Large intestine (tissue), 3 donors: Measurements from ENCODE around the gene ARL3. TPM values are rescaled to one million over a fixed set of nuclear protein-coding genes. Genes with fewer than 3 reads are reported as not detected.

Experiments
- DNase-seq, 2 donors: peaks; one replicate each; pipeline versions ENCODE4 v3.0.0 to v3.0.0-alpha.2; 2013
- H3K27ac ChIP-seq: one replicate; pipeline ENCODE4 v1.5.1; 2013; ENCODE audit warnings: low read length
- H3K27me3 ChIP-seq: 2 replicates; pipeline ENCODE4 v1.6.1; 2013; ENCODE audit warnings: low read length; ENCODE audit not compliant: control insufficient read depth, insufficient read depth
- H3K36me3 ChIP-seq: 2 replicates; pipeline ENCODE4 v1.6.1; 2013; ENCODE audit warnings: low read length; ENCODE audit not compliant: control insufficient read depth, insufficient read depth
- H3K4me1 ChIP-seq: one replicate; pipeline ENCODE4 v1.6.1; 2013; ENCODE audit warnings: low read length; ENCODE audit not compliant: control insufficient read depth, insufficient read depth
- H3K4me3 ChIP-seq: one replicate; pipeline ENCODE4 v1.5.1; 2013; ENCODE audit warnings: low read length
- H3K9me3 ChIP-seq: one replicate; pipeline ENCODE4 v1.6.1; 2013; ENCODE audit warnings: mild to moderate bottlenecking, low read depth, low read length, moderate library complexity; ENCODE audit not compliant: control insufficient read depth
- WGBS: methylation state at CpG from one replicate; pipeline ENCODE4 v1.1.5; 2013; ENCODE audit warnings: low lambda C conversion rate; ENCODE audit not compliant: insufficient coverage; 5-methylcytosine and 5-hydroxymethylcytosine counted together
- polyA plus RNA-seq: library from polyadenylated mRNA; unstranded; fragments of 120-200 nt; gene quantifications from one replicate; pipeline ENCODE4 v1.2.1, GENCODE V29; 2013

Gene ARL3
- polyA plus RNA-seq, 1 donor = 9.0 TPM

DNA sequence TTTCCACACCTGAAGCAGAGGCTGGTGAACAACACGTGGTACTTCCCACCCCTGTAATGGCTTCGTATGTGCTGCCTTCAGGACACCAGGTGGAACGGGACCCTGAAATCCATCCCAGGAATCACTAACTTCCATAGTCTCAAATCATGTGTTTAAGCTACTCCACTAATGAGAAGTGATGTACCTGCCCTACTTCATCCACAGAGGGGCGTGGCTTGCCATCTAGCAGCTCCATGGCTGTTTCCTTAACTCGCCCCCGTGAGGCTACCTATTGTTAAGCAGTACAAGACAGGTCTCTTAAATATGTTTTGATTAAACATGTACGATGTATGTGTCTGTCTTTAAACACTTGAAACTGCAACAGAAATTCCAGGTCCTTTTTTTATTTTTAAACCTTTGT, 31.8 kb downstream of the ARL3 start:
- H3K27me3 ChIP-seq = no peaks in the 10 kb centered on the region
- no peak overlapping the region for H3K4me3 ChIP-seq
- no peak overlapping the region for H3K27ac ChIP-seq
- H3K9me3 ChIP-seq = no peaks in the 10 kb centered on the region
- peaks cover 9% of the 10 kb centered on the region for H3K4me1 ChIP-seq
- WGBS = 60% methylated on average over 1 of the region's 7 CpGs
- peaks cover 11% of the 10 kb centered on the region for H3K36me3 ChIP-seq
- no peak for DNase-seq

- no peaks in the 10 kb centered on the region for H3K27me3 ChIP-seq
- DNase-seq = no peak
- no CpG with 5 or more reads among the region's 5 CpGs for WGBS
Observed at GRCh38 chr10:102681696-102682095, 32.5 kb downstream of the ARL3 start.

DNA sequence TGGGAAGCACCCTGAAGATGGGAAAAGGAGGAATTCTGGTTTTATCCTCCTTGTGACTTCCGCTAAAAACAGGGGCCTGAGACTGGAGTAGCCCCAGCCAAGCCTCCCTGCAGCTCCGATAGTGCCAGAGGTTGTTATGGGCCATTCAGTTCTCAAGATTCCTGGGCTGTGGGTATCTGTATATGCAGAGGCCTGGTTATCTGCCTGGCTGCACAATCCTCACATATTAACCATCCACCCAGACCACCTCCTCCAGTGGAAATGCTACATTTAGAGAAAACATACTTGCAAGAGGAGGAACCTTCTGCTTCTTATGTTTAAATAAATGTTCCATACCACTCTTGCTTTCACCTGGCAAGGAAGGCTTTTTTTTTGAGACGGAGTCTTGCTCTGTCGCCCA, 34.6 kb downstream of the ARL3 start:
- Histone ChIP-seq H3K27me3 (no peaks in the 10 kb centered on the region), H3K4me3 (no peak overlapping the region), H3K27ac (no peak overlapping the region), H3K4me1 (peaks cover 24% of the 10 kb centered on the region), H3K9me3 (no peaks in the 10 kb centered on the region), H3K36me3 (peaks cover 7% of the 10 kb centered on the region)
- WGBS = no CpG with 5 or more reads among the region's 4 CpGs
- no peak for DNase-seq

More at GRCh38 chr10:102681696-102682095, 32.5 kb downstream of the ARL3 start:
- peaks cover 12% of the 10 kb centered on the region for H3K4me1 ChIP-seq
- H3K9me3 ChIP-seq = no peaks in the 10 kb centered on the region
- no peak overlapping the region for H3K27ac ChIP-seq
- peaks cover 11% of the 10 kb centered on the region for H3K36me3 ChIP-seq
- no peak overlapping the region for H3K4me3 ChIP-seq

DNA sequence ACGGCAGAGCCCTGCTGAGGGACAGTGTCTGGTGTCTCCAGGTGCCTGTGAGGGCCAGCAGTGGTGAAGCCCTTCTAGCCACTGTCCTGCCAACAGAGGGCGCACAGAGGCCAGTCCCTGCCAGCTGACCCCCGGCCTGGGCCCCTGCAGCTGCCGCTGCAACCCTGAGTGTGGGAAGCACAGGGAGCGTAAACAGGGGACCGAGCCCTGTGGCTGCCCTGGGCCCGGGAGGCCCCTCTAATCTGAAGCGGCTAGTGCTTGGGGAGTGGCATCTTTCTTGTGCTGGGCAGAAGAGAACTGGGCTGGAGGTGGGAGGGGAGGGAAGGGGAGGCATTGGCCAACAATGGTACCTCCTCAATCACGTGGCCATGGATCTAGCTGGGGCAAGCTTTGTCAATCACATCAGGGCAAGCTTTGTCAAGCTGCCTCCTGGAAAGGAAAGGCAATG, 35.3 kb downstream of the ARL3 start:
- Histone ChIP-seq H3K4me3 (no peak overlapping the region), H3K4me1 (peaks cover 32% of the 10 kb centered on the region), H3K27me3 (no peaks in the 10 kb centered on the region), H3K27ac (no peak overlapping the region), H3K9me3 (no peaks in the 10 kb centered on the region), H3K36me3 (peaks cover 7% of the 10 kb centered on the region)
- peak; percentile 49 to 74 for DNase-seq
- WGBS = no CpG with 5 or more reads among the region's 9 CpGs

DNA sequence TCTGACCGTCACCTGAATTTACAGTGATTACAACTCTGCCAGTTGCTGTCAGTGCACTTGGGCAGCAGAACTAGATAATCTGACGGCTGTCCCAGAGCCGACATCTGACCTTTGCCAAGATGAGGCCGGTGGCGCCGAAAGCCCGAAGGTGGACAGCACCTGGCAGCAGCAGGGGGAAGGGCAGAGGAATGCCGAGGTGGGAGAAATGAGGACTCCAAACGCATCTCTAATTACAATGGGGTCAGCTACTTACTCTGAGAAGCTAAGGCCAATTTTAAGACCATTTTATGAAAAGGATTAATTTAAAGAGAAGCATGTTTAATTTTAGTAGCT, 36.2 kb downstream of the ARL3 start:
- DNase-seq = no peak
- WGBS = no CpG with 5 or more reads among the region's 9 CpGs
- no peak overlapping the region for H3K27ac ChIP-seq
- no peaks in the 10 kb centered on the region for H3K27me3 ChIP-seq
- peaks cover 7% of the 10 kb centered on the region for H3K36me3 ChIP-seq
- H3K9me3 ChIP-seq = no peaks in the 10 kb centered on the region
- H3K4me3 ChIP-seq = no peak overlapping the region
- H3K4me1 ChIP-seq = peaks cover 32% of the 10 kb centered on the region

DNA sequence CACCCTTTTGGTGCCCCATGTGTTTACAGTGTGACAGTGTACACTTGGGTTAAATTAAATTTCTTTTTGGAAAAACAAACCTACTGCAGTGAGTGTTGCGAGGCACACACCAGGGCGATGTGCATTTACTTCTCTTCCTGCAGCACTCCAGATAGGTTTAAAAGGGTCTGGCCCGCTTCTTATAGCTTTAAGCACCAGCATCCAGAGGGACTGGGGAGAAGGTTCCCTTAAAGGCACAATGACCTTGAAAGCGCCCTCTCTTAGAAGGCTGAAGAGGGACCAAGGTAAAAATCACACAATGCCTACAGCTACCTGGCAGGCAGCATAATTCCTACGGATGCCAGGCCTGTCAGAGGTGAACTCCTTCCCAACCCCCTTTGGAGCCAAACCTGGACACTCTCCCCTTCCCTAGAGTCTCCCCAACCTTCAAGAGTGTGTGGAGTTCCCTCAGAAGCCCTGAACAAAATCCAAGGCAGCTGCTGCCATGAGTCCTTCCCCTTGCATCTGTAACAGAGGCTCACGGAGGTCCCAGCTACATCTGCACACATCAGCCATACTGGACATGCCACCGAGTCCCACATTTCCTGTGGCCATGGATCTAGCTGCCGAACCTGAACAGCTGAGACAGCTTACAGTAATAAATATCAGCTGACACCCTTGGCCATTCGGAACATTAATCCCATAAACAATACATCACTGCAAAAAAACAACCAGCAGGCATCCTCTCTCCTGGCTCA, 36.7 kb downstream of the ARL3 start:
- Histone ChIP-seq H3K36me3 (peaks cover 7% of the 10 kb centered on the region), H3K4me1 (peaks cover 32% of the 10 kb centered on the region), H3K9me3 (no peaks in the 10 kb centered on the region), H3K27ac (peak overlapping the region; percentile 30), H3K27me3 (no peaks in the 10 kb centered on the region), H3K4me3 (no peak overlapping the region)
- DNase-seq = no peak
- no CpG with 5 or more reads among the region's 9 CpGs for WGBS

DNA sequence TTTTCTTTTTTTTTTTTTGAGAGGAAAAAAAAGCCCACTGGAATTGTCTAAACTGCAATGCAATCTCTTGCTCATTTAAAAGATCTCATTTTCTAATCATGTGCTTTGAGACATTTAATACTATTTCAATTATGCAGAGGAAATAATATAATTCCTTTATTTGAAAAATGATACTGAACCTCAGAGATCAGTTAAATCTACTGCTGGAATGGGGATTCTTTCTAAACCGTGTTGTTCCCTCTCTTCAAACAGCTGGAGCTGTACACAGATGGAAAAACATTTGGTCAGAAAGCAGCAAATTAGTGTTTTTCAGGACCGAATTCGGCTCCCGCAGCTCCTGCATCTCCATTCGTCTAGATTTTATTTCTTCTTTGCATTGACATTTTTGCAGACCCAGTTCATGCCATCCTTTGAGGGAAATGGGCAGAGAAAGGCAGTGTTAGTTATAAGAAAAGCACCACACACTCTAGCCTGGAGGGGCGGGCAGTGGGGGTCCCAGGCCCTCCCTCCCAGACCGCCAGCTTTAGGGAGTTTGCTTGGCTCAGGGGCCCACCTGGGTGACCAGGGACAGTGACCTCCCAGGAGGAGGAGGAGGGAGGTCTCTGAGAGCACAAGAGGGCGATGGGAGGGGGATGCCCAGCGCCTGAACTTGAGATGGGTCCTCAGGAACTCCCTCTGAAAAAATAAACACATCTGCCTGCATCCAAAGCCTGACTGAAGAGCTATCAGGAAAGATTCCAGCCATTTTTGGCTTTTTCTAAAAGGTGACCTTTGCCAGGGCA, 37.5 kb downstream of the ARL3 start:
- H3K36me3 ChIP-seq = peaks cover 3% of the 10 kb centered on the region
- H3K4me3 ChIP-seq = no peak overlapping the region
- peaks cover 32% of the 10 kb centered on the region for H3K4me1 ChIP-seq
- H3K27ac ChIP-seq = peak overlapping the region; percentile 30
- H3K9me3 ChIP-seq = no peaks in the 10 kb centered on the region
- no peaks in the 10 kb centered on the region for H3K27me3 ChIP-seq
- WGBS = no CpG with 5 or more reads among the region's 9 CpGs
- no peak for DNase-seq

- Histone ChIP-seq H3K9me3 (no peaks in the 10 kb centered on the region), H3K27me3 (no peaks in the 10 kb centered on the region), H3K27ac (peak overlapping the region; percentile 35), H3K36me3 (no peaks in the 10 kb centered on the region), H3K4me3 (no peak overlapping the region), H3K4me1 (peaks cover 33% of the 10 kb centered on the region)
- WGBS = no CpG with 5 or more reads among the region's 16 CpGs
- DNase-seq = peak; percentile 34 to 40
Observed at GRCh38 chr10:102675666-102676533, 38.3 kb downstream of the ARL3 start.

DNA sequence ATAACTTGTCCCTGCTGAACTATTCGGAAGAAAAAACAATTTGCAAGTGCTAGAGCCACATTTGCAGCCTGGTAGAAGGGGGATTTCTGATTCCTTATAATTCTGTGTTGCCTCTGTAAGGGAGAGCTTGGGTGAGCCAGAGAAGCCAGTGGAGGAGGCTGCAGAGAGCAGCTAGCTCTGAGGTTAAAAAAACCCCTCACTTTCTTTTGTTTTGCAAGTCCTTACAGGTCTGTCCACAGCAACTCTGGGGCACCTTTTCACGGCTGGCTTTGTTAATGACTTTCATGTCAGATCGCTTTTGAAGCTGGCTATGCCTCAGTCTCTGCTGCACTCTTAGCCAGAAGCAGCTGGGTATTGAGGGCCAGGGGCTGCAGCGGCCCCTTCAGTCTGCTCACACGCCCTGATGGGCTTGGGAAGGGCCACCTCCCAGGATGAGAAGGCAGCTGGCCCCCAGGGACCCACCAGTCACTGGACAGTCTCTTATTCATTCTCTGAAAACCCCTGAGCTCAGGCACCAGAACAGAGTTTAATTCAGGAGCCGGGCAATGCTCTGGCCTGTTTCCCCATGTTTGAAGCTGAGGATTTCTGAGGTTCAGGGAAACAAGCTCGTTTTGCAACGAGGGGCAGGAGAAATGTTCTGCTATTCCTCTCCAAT, 39.1 kb downstream of the ARL3 start:
- no peaks in the 10 kb centered on the region for H3K9me3 ChIP-seq
- H3K4me3 ChIP-seq = no peak overlapping the region
- H3K36me3 ChIP-seq = no peaks in the 10 kb centered on the region
- peaks cover 36% of the 10 kb centered on the region for H3K4me1 ChIP-seq
- H3K27ac ChIP-seq = peak overlapping the region; percentile 35
- no peaks in the 10 kb centered on the region for H3K27me3 ChIP-seq
- WGBS = no CpG with 5 or more reads among the region's 8 CpGs
- no peak for DNase-seq

DNA sequence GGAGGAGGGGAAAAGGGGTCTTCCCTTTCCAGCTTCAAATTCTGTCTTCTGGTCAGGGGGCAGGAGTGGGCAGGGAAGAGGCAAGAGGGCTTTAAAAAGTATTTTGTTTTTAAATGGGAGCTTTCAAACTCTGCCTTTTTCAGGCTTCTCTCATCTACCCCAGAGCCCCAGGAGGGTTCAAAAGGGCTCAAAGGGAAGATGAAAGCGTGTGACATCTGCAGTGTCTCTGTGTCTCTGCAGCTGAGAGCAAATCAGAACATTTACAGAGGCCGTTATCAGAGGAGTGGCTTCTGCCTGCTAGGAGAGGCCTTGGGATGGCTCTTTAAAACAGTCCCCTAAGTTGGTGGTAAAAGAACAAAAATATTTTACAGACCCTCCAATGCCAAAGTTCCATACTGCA, 39.6 kb downstream of the ARL3 start:
- DNase-seq = no peak
- WGBS = no CpG with 5 or more reads among the region's 2 CpGs
- Histone ChIP-seq H3K36me3 (no peaks in the 10 kb centered on the region), H3K27me3 (no peaks in the 10 kb centered on the region), H3K27ac (peak overlapping the region; percentile 24), H3K4me3 (no peak overlapping the region), H3K4me1 (peaks cover 40% of the 10 kb centered on the region), H3K9me3 (no peaks in the 10 kb centered on the region)
